Glutamatergic neuron (in vitro differentiated cells): Measurements from ENCODE around the gene WDR70. TPM values are rescaled to one million over a fixed set of nuclear protein-coding genes. Genes with fewer than 3 reads are reported as not detected.
"Not testable (repeated sequence)": the region's sequence is repeated elsewhere in the genome, so short reads cannot be mapped to it uniquely, and the experiment has no call there.

Source experiments
- DNase-seq: peaks from one replicate; pipeline ENCODE4 v3.0.0; 2022
- H3K27ac Mint-ChIP-seq: one replicate; pipeline ENCODE4 v1.8.0; 2020; ENCODE audit warnings: mild to moderate bottlenecking, mixed read lengths, inconsistent platforms; ENCODE audit not compliant: unreplicated experiment
- H3K27me3 Mint-ChIP-seq: one replicate; pipeline ENCODE4 v1.8.0; 2020; ENCODE audit warnings: mild to moderate bottlenecking, moderate library complexity, mixed read lengths, inconsistent platforms; ENCODE audit not compliant: unreplicated experiment
- H3K36me3 Mint-ChIP-seq: one replicate; pipeline ENCODE4 v1.8.0; 2020; ENCODE audit warnings: mild to moderate bottlenecking, mixed read lengths, inconsistent platforms; ENCODE audit not compliant: unreplicated experiment
- H3K4me1 Mint-ChIP-seq: one replicate; pipeline ENCODE4 v1.8.0; 2020; ENCODE audit warnings: mild to moderate bottlenecking, low read depth, mixed read lengths, inconsistent platforms; ENCODE audit not compliant: unreplicated experiment
- H3K4me3 Mint-ChIP-seq: one replicate; pipeline ENCODE4 v1.8.0; 2020; ENCODE audit warnings: mild to moderate bottlenecking, mixed read lengths, inconsistent platforms; ENCODE audit not compliant: unreplicated experiment
- H3K9me3 Mint-ChIP-seq: one replicate; pipeline ENCODE4 v1.8.0; 2020; ENCODE audit warnings: mild to moderate bottlenecking, moderate library complexity, mixed read lengths, inconsistent platforms; ENCODE audit not compliant: unreplicated experiment
- total RNA-seq: library from RNA; stranded (reverse); fragmentation: NEBNext Ultra II Directional; extraction: Animal tissue kit (Norgen Biotek cat#: 25700); gene quantifications from one replicate; pipeline ENCODE4 v1.2.1, GENCODE V29; 2021; ENCODE audit not compliant: unreplicated experiment
- TF ChIP-seq, protein P1 (sequence below): fragments of 200-600 bp; sonication (generic); IDR thresholded peaks from one replicate; pipeline ENCODE4 v1.5.0; 2021; ENCODE audit not compliant: partially characterized antibody, unreplicated experiment

WDR70 gene
- total RNA-seq, 1 donor from 2014 or later: 38.1 TPM

GRCh38 chr5:37641933-37642332 lies 262.8 kb downstream of the WDR70 start:
- Mint-ChIP-seq H3K27ac (no peak overlapping the region), H3K27me3 (no peaks in the 10 kb centered on the region), H3K4me3 (no peak overlapping the region)

GRCh38 chr5:37645707-37646106 lies 266.6 kb downstream of the WDR70 start:
- Mint-ChIP-seq H3K4me1 (no peaks in the 10 kb centered on the region), H3K9me3 (peaks cover 2% of the 10 kb centered on the region), H3K27ac (no peak overlapping the region), H3K27me3 (no peaks in the 10 kb centered on the region), H3K4me3 (no peak overlapping the region), H3K36me3 (no peaks in the 10 kb centered on the region)
- DNase-seq: no peak
- TF ChIP-seq, protein P1, sequence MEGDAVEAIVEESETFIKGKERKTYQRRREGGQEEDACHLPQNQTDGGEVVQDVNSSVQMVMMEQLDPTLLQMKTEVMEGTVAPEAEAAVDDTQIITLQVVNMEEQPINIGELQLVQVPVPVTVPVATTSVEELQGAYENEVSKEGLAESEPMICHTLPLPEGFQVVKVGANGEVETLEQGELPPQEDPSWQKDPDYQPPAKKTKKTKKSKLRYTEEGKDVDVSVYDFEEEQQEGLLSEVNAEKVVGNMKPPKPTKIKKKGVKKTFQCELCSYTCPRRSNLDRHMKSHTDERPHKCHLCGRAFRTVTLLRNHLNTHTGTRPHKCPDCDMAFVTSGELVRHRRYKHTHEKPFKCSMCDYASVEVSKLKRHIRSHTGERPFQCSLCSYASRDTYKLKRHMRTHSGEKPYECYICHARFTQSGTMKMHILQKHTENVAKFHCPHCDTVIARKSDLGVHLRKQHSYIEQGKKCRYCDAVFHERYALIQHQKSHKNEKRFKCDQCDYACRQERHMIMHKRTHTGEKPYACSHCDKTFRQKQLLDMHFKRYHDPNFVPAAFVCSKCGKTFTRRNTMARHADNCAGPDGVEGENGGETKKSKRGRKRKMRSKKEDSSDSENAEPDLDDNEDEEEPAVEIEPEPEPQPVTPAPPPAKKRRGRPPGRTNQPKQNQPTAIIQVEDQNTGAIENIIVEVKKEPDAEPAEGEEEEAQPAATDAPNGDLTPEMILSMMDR: no peak

More at GRCh38 chr5:37641933-37642332, 262.8 kb downstream of the WDR70 start:
- TF ChIP-seq, protein P1: no peak
- H3K4me1 Mint-ChIP-seq: no peaks in the 10 kb centered on the region
- H3K9me3 Mint-ChIP-seq: peaks cover 2% of the 10 kb centered on the region
- no peak for DNase-seq
- H3K36me3 Mint-ChIP-seq: no peaks in the 10 kb centered on the region

DNA sequence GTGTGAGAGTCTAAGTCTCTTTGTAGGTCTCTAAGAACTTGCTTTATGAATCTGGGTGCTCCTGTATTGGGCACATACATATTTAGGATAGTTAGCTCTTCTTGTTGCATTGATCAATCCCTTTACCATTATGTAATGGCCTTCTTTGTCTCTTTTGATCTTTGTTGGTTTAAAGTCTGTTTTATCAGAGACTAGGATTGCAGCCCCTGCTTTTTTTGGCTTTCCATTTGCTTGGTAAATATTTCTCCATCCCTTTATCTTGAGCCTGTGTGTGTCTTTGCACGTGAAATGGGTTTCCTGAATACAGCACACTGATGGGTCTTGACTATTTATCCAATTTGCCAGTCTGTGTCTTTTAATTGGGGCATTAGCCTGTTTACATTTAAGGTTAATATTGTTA lies 275.4 kb downstream of the WDR70 start:
- peaks cover 18% of the 10 kb centered on the region for H3K36me3 Mint-ChIP-seq
- H3K4me1 Mint-ChIP-seq, DNase-seq, H3K9me3 Mint-ChIP-seq, H3K27me3 Mint-ChIP-seq, H3K4me3 Mint-ChIP-seq, H3K27ac Mint-ChIP-seq: not testable (repeated sequence)

DNA sequence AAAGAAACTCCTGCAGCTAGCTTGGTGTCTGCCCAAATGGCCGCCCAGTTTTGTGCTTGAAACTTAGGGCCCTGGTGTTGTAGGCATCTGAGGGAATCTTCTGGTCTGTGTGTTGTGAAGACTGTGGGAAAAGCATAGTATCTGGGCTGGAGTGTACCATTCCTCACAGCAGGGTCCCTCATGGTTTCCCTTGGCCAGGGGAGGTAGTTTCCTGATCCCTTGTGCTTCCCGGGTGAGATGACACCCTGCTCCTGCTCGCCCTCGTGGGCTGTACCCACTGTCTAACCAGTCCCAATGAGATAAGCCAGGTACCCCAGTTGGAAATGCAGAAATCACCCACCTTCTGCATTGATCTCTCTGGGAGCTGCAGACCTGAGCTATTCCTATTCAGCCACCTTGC lies 277.9 kb downstream of the WDR70 start:
- TF ChIP-seq, protein P1: no peak
- H3K27ac Mint-ChIP-seq: no peak overlapping the region
- H3K36me3 Mint-ChIP-seq: peaks cover 18% of the 10 kb centered on the region
- peaks cover 5% of the 10 kb centered on the region for H3K27me3 Mint-ChIP-seq
- peaks cover 4% of the 10 kb centered on the region for H3K9me3 Mint-ChIP-seq
- DNase-seq: no peak
- no peaks in the 10 kb centered on the region for H3K4me1 Mint-ChIP-seq
- H3K4me3 Mint-ChIP-seq: no peak overlapping the region

DNA sequence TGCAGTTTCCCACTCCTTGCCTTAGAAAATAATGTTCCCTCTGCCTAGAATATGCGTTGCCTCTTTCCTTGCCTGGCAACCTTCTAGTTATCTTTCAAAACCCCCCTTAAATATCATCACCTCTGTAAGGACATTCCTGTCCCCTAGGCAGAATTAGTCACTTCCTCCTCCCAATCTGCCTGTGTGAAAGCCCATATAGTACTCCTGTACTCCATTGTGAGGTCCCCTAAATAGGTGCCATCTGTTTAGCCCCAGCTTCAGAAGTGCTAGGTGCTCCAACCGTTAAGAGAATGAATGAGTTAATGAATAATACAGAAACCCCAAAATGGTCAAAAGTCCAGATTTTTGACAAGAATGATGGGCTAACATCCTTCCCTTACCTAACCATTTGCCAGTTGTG lies 279.3 kb downstream of the WDR70 start:
- H3K36me3 Mint-ChIP-seq: peaks cover 18% of the 10 kb centered on the region
- TF ChIP-seq, protein P1: no peak
- no peak for DNase-seq
- no peak overlapping the region for H3K4me3 Mint-ChIP-seq
- no peak overlapping the region for H3K27ac Mint-ChIP-seq
- peaks cover 4% of the 10 kb centered on the region for H3K9me3 Mint-ChIP-seq
- H3K4me1 Mint-ChIP-seq: no peaks in the 10 kb centered on the region
- peaks cover 5% of the 10 kb centered on the region for H3K27me3 Mint-ChIP-seq

DNA sequence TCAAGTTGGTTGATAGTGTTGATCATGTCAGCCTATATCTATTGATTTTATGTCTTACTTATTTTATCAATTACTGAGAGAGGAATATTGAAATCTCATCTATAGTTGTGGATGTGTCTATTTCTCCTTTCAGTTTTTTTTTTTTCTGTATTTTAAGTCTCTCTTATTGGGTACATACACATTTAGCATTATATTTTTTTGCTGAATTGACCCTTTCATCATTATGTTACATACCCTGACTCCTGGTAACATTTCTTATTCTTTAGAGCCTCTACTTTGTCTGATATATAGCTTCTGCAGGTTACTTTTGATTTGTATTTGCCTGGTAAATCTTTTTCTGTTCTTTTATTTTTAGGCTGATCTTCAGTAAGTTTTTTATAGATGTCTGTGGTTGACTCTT lies 281.2 kb downstream of the WDR70 start:
- peaks cover 2% of the 10 kb centered on the region for H3K9me3 Mint-ChIP-seq
- TF ChIP-seq, protein P1: no peak
- DNase-seq: no peak
- H3K4me1 Mint-ChIP-seq: no peaks in the 10 kb centered on the region
- peaks cover 2% of the 10 kb centered on the region for H3K27me3 Mint-ChIP-seq
- H3K4me3 Mint-ChIP-seq: no peak overlapping the region
- H3K36me3 Mint-ChIP-seq: peaks cover 5% of the 10 kb centered on the region
- H3K27ac Mint-ChIP-seq: no peak overlapping the region
